Karpas-422 (cell line): ENCODE results near the gene PCF11. TPM values are rescaled to one million over a fixed set of nuclear protein-coding genes. Genes with fewer than 3 reads are reported as not detected.

Experiments used
- DNase-seq: peaks from one replicate; pipeline ENCODE4 v3.0.0-alpha.2; 2015
- H2AFZ ChIP-seq: fragments of 200-600 bp; sonication (generic); 2 replicates; pipeline ENCODE4 v1.6.1; 2014; ENCODE audit warnings: antibody characterized with exemption, low read length, mixed read lengths
- H3K27ac ChIP-seq: fragments of 200-600 bp; sonication (generic); 2 replicates; pipeline ENCODE4 v1.5.1; 2014; ENCODE audit warnings: mild to moderate bottlenecking, low read length, moderate library complexity
- H3K27me3 ChIP-seq: fragments of 200-600 bp; sonication (generic); 2 replicates; pipeline ENCODE4 v1.6.1; 2014; ENCODE audit warnings: low read length, mixed read lengths
- H3K36me3 ChIP-seq: fragments of 200-600 bp; sonication (generic); 2 replicates; pipeline ENCODE4 v1.6.1; 2014; ENCODE audit warnings: low read length, mixed read lengths; ENCODE audit not compliant: insufficient read depth
- H3K4me1 ChIP-seq: fragments of 200-600 bp; sonication (generic); 2 replicates; pipeline ENCODE4 v1.6.1; 2014; ENCODE audit warnings: mild to moderate bottlenecking, low read length, mixed read lengths
- H3K4me2 ChIP-seq: fragments of 200-600 bp; sonication (generic); 2 replicates; pipeline ENCODE4 v1.6.1; 2014; ENCODE audit warnings: low read length, low read depth, mild to moderate bottlenecking; ENCODE audit not compliant: poor library complexity, severe bottlenecking
- H3K4me3 ChIP-seq: fragments of 200-600 bp; sonication (generic); 2 replicates; pipeline ENCODE4 v1.5.1; 2014; ENCODE audit warnings: mild to moderate bottlenecking, antibody characterized with exemption, low read length, mixed read lengths
- H3K79me2 ChIP-seq: fragments of 200-600 bp; sonication (generic); 2 replicates; pipeline ENCODE4 v1.6.1; 2014; ENCODE audit warnings: mild to moderate bottlenecking, low read length, mixed read lengths
- H3K9ac ChIP-seq: fragments of 200-600 bp; sonication (generic); 2 replicates; pipeline ENCODE4 v1.6.0; 2014; ENCODE audit warnings: low read length
- H3K9me2 ChIP-seq: fragments of 200-600 bp; sonication (generic), shearing (Covaris generic); replicated peaks from 2 replicates; pipeline ENCODE4 v1.6.0; 2014; ENCODE audit warnings: mild to moderate bottlenecking, low read length, moderate library complexity; ENCODE audit not compliant: insufficient read depth
- H3K9me3 ChIP-seq: fragments of 300-700, 200-600 bp; sonication (generic); 2 replicates; pipeline ENCODE4 v1.6.1; 2014; ENCODE audit warnings: low read length, mixed read lengths
- H4K20me1 ChIP-seq: fragments of 200-600 bp; sonication (generic); 2 replicates; pipeline ENCODE4 v1.6.1; 2014; ENCODE audit warnings: mild to moderate bottlenecking, antibody characterized with exemption, low read length, low read depth; ENCODE audit not compliant: insufficient read depth
- total RNA-seq: library from RNA; depleted of rRNA; stranded (reverse); fragments of >200 nt; shearing (Covaris generic); gene quantifications from 2 replicates; pipeline ENCODE4 v1.2.3, GENCODE V29; 2014; ENCODE audit warnings: low replicate concordance

The PCF11 gene
- total RNA-seq, 1 experiment from 2014 or later, result 165 TPM

DNA sequence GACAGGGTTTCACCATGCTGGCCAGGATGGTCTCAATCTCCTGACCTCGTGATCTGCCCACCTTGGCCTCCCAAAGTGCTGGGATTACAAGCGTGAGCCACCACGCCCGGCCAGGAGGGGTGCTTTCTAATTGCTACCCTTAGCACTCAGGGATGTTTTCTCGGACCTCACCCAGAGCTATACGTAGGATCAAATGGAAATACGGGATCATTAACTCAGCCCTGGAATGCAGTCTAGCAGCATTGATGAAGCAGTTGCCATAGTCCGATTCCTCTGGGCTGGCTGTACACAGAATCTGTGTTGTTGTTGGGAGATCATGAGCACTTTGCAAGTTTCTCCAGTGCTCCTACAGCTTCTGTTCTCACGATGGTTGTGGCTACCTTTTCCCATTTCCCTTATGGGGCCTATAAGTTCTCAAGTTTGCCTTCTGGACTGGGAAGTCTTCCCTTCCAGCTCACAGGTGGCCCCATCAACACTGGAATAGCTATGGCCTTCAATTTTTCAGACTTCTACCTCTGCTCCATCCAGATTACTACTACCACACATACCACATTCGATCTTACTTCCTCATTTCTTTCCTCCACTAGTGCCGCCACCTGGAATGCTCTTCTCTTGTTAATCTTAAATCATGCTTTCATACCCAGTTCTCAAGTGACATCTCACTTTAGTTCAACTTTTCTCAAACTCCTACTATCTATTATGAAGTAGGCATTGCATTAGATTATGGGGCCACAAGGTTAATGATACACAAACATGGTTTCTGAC, 16.1 kb upstream of the PCF11 start:
- H3K4me1 ChIP-seq, result peaks cover 17% of the 10 kb centered on the region
- H3K79me2 ChIP-seq, result no peaks in the 10 kb centered on the region
- DNase-seq, result peak; percentile 66
- H3K27me3 ChIP-seq, result no peaks in the 10 kb centered on the region
- no peaks in the 10 kb centered on the region for H4K20me1 ChIP-seq
- no peaks in the 10 kb centered on the region for H3K9me3 ChIP-seq
- H3K9me2 ChIP-seq, result no peaks in the 10 kb centered on the region
- no peak overlapping the region for H3K9ac ChIP-seq
- peak overlapping the region; percentile 41; the same call in 1 of the 2 replicates for H2AFZ ChIP-seq
- peak overlapping the region; percentile 3 for H3K4me2 ChIP-seq
- no peak overlapping the region for H3K4me3 ChIP-seq
- no peak overlapping the region for H3K27ac ChIP-seq
- H3K36me3 ChIP-seq, result no peaks in the 10 kb centered on the region

GRCh38 chr11:83147895-83148294, 9.0 kb upstream of the PCF11 start:
- Histone ChIP-seq H3K36me3 (no peaks in the 10 kb centered on the region), H3K4me1 (peaks cover 17% of the 10 kb centered on the region), H3K79me2 (no peaks in the 10 kb centered on the region), H3K9me3 (no peaks in the 10 kb centered on the region), H3K9me2 (no peaks in the 10 kb centered on the region), H3K9ac (no peak overlapping the region), H2AFZ (peak overlapping the region; percentile 68; the same call in 1 of the 2 replicates), H3K27ac (no peak overlapping the region), H3K4me2 (peak overlapping the region; percentile 22), H4K20me1 (no peaks in the 10 kb centered on the region), H3K27me3 (no peaks in the 10 kb centered on the region), H3K4me3 (no peak overlapping the region)
- no peak for DNase-seq

GRCh38 chr11:83150450-83150849, 6.5 kb upstream of the PCF11 start:
- peaks cover 19% of the 10 kb centered on the region for H3K4me1 ChIP-seq
- H3K79me2 ChIP-seq, result no peaks in the 10 kb centered on the region
- H2AFZ ChIP-seq, result no peak overlapping the region
- H3K9me3 ChIP-seq, result no peaks in the 10 kb centered on the region
- no peaks in the 10 kb centered on the region for H4K20me1 ChIP-seq
- no peaks in the 10 kb centered on the region for H3K27me3 ChIP-seq
- no peak overlapping the region for H3K4me2 ChIP-seq
- no peak overlapping the region for H3K4me3 ChIP-seq
- H3K9ac ChIP-seq, result no peak overlapping the region
- H3K9me2 ChIP-seq, result no peaks in the 10 kb centered on the region
- DNase-seq, result no peak
- no peak overlapping the region for H3K27ac ChIP-seq
- no peaks in the 10 kb centered on the region for H3K36me3 ChIP-seq

DNA sequence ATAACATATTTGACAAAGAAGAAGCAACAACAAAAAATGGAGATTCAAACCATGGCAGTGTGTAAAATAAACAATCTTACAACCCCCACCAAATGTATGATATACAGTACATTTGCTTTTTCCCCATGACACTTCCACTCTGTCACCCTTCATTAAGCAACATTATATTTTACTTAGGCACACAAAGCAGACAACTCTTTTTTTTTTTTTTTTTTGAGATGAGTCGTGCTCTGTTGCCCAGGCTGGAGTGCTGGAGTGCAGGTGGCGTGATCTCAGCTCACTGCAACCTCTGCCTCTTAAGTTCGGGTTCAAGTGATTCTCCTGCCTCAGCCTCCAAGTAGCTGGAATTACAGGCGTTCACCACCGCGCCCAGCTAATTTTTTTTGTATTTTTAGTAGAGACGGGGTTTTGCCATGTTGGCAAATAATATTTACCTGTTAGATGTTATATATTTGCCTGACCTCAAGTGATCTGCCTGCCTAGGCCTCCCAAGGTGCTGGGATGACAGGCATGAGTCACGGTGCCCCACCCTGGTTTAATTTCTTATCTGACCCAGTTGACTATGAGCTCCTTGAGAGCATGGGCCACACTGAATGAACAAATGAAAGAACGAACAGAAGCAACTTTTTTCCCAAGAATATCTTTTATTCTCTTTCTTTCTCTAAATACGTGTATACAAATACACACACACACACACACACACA, 5.5 kb upstream of the PCF11 start:
- no peaks in the 10 kb centered on the region for H3K79me2 ChIP-seq
- H3K9me2 ChIP-seq, result no peaks in the 10 kb centered on the region
- H3K27ac ChIP-seq, result no peak overlapping the region
- H3K9ac ChIP-seq, result no peak overlapping the region
- H3K4me3 ChIP-seq, result no peak overlapping the region
- H3K4me1 ChIP-seq, result peaks cover 27% of the 10 kb centered on the region
- no peak overlapping the region for H2AFZ ChIP-seq
- peak; percentile 58 for DNase-seq
- H3K9me3 ChIP-seq, result no peaks in the 10 kb centered on the region
- H3K4me2 ChIP-seq, result no peak overlapping the region
- H3K27me3 ChIP-seq, result no peaks in the 10 kb centered on the region
- H3K36me3 ChIP-seq, result no peaks in the 10 kb centered on the region
- H4K20me1 ChIP-seq, result no peaks in the 10 kb centered on the region

DNA sequence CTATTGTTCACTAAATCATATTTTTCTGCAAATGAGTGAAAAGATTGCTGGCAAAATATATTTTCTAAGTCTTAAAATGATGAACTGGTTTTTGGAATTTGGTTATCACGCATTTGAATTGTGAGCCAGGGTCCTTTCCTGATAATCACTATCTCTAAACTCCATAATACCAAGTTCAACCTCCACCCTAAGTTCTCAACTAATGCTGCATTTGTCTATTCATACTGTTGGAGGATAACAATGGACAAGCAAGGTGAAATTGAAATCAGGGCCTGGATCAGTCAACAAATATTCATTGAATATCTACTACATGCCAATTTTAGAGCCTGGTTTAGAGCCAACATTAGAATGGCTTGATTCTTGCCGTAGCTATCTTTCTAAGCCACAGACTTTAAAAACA, 4.7 kb upstream of the PCF11 start:
- Histone ChIP-seq H3K9me3 (no peaks in the 10 kb centered on the region), H4K20me1 (no peaks in the 10 kb centered on the region), H3K4me3 (no peak overlapping the region), H3K36me3 (0 out of 2 replicates have a peak, but pooled peaks cover under 1% of the 10 kb centered on the region), H3K27me3 (no peaks in the 10 kb centered on the region), H2AFZ (peak overlapping the region; percentile 1; the same call in 1 of the 2 replicates), H3K4me1 (peaks cover 27% of the 10 kb centered on the region), H3K27ac (no peak overlapping the region), H3K79me2 (peaks cover 3% of the 10 kb centered on the region), H3K9me2 (no peaks in the 10 kb centered on the region), H3K4me2 (no peak overlapping the region), H3K9ac (no peak overlapping the region)
- DNase-seq, result no peak

GRCh38 chr11:83153764-83154163, 3.2 kb upstream of the PCF11 start:
- no peaks in the 10 kb centered on the region for H3K27me3 ChIP-seq
- peaks cover 13% of the 10 kb centered on the region for H3K36me3 ChIP-seq
- no peak overlapping the region for H2AFZ ChIP-seq
- H3K4me1 ChIP-seq, result peaks cover 19% of the 10 kb centered on the region
- H3K4me2 ChIP-seq, result no peak overlapping the region
- peaks cover 18% of the 10 kb centered on the region for H3K79me2 ChIP-seq
- no peak overlapping the region for H3K4me3 ChIP-seq
- H3K9ac ChIP-seq, result no peak overlapping the region
- no peak overlapping the region for H3K27ac ChIP-seq
- H4K20me1 ChIP-seq, result peaks cover 11% of the 10 kb centered on the region
- no peak for DNase-seq
- no peaks in the 10 kb centered on the region for H3K9me3 ChIP-seq
- no peaks in the 10 kb centered on the region for H3K9me2 ChIP-seq

DNA sequence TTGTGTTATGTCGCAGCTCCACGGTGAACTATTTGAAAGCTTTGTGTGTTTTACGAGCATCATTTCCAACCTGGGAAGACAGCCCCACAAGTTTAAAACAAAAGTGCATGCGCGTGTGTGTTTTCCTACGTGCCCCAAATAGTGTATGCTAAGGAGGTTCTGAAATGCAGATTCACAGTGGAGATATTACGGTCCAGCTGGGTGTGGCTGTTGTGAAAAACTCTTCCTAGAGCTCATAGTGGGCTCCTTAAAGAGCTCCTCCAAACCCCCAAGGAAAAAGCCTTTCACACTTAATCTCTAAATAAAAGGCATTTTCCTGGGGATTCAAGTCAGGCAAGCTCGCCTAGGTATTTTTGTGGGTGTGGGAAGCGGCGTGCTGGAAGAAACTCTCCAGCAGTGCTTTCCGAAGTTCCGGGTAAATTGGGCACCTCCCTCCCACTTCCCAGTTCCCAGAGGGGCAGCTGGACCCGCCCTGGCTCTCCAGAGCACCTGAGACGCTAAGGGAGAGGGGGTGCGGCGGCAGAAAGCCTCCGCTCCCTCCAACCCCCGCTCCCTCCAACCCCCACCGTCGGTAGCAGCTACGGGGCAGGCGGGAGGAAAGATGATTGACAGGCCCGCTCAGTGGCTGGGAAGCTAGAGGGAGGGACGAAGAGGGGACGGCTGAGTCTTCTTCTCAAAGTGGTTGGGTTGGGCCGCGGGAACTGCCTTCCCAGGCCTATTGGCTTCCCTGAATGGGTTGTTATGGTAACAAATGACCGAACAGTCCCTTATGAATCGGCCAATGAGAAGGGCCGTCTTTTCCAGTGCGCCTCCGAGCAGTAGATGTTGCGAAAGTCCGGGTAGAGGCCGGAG, 561 bp upstream of the PCF11 start:
- H3K4me1 ChIP-seq, result peaks cover 42% of the 10 kb centered on the region
- peak overlapping the region; percentile 73 for H3K27ac ChIP-seq
- peak overlapping the region; percentile 84 for H3K9ac ChIP-seq

More for the DNA sequence above, 561 bp upstream of the PCF11 start:
- Histone ChIP-seq H3K9me2 (no peaks in the 10 kb centered on the region), H3K9me3 (no peaks in the 10 kb centered on the region), H3K27me3 (no peaks in the 10 kb centered on the region), H3K79me2 (peaks cover 44% of the 10 kb centered on the region), H4K20me1 (peaks cover 24% of the 10 kb centered on the region), H3K4me2 (peak overlapping the region; percentile 96), H3K36me3 (peaks cover 37% of the 10 kb centered on the region), H3K4me3 (peak overlapping the region; percentile 86), H2AFZ (peak overlapping the region; percentile 90)
- DNase-seq, result peak; percentile 100
